Measurements from ENCODE around the gene CNTFR. TPM values are rescaled to one million over a fixed set of nuclear protein-coding genes. Genes with fewer than 3 reads are reported as not detected.

Gene CNTFR
- total RNA-seq, 2 donors from 2014 or later = 2.7 to 13.3 TPM

DNA sequence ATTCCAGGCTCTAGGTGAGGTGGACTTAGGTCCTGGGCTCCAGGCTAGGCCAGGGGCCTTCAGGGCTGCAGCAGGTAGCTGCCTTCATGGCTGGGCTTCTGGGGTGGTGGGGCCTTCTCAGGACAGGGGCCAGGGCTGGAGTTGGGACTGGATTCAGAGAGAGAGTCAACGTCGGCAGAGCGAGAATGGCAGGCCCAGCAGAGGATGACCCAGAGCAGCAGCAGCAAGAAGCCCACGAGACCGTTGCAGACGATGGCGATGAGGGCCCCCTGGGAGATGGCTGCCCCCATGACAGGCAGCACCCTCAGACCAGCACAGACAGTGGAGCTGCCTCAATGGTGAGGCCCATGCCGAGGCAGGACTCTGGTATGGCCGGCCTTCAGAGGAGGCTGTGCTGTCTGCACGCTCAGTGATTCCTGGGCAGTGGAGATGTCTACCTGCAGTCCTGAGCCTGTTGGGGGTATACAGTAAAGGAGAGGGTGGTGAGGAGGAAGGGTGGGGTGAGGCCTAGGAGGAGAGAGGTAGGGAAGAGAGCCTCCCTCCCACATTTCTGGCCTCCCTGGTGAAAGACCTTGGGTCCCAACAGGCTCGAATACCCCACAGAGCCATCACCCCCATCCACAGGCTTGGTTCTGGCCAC is 68.0 kb downstream of the CNTFR start:
- Histone ChIP-seq H3K27me3 (replicated peaks; ENCODE audit: insufficient read depth) (no peaks in the 10 kb centered on the region), H3K4me3 (no peak overlapping the region), H3K9me3 (no peaks in the 10 kb centered on the region), H3K36me3 (no peaks in the 10 kb centered on the region), H3K27ac (no peak overlapping the region), H3K4me1 (replicated peaks) (no peaks in the 10 kb centered on the region)
- intact Hi-C loops (cut with DNase I) = loop anchor here (2.0 kb wide), 1 partner anchor 19 kb away; no protein-coding TSS in a partner anchor
- 98% methylated on average over 11 of the region's 11 CpGs for WGBS
- no peak for DNase-seq (ENCODE audit: low spot score)
- TF ChIP-seq, protein P1, sequence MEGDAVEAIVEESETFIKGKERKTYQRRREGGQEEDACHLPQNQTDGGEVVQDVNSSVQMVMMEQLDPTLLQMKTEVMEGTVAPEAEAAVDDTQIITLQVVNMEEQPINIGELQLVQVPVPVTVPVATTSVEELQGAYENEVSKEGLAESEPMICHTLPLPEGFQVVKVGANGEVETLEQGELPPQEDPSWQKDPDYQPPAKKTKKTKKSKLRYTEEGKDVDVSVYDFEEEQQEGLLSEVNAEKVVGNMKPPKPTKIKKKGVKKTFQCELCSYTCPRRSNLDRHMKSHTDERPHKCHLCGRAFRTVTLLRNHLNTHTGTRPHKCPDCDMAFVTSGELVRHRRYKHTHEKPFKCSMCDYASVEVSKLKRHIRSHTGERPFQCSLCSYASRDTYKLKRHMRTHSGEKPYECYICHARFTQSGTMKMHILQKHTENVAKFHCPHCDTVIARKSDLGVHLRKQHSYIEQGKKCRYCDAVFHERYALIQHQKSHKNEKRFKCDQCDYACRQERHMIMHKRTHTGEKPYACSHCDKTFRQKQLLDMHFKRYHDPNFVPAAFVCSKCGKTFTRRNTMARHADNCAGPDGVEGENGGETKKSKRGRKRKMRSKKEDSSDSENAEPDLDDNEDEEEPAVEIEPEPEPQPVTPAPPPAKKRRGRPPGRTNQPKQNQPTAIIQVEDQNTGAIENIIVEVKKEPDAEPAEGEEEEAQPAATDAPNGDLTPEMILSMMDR (IDR thresholded peaks at IDR 0.05) = no peak
- TF ChIP-seq POLR2A (IDR thresholded peaks at IDR 0.05) (no peak), POLR2AphosphoS5 (IDR thresholded peaks at IDR 0.05) (no peak)

DNA sequence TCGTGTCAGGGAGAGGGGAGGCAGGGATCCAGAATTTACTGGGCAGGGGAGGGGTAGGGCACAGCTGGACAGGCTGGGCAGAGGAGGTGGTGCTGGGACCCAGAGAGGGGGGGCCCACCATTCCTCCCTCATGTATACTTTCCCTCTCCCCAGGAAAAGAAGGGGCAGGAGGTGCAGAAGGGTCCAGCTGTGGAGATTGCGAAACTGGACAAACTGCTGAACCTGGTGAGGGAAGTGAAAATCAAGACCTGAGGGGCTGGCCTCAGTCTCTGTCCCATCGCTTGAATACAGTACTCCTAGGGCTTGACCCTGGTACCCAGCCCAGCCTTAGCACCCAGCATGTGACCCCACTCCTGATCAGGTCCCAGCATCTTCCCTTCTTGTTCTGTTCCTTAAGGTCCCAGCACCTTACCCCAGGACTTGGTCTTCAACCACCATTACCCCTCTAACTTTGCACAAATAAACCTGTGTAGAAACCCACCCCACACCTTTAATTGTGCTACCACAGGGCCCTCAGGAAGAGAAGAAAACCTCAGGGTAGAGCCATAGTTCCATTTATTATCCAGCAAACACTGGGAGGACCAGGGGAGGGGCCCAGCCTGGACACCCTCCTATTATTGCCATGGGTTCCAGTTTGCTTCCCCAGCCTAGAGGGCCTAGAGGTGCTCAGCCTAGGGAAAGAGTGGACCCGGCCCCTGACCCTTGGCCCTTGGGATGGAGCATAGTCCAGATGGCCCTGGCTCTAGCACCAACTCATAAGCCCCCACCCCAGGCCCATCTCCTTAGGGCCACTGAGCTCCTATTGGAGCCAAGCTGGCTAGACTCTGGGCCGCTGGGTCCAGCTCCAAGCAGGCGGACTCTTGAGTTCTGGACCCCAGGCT is 68.8 kb downstream of the CNTFR start:
- intact Hi-C loops (cut with DNase I) = no loop called here
- 91% methylated on average over 6 of the region's 6 CpGs for WGBS
- no peak overlapping the region for H3K27ac ChIP-seq

DNA sequence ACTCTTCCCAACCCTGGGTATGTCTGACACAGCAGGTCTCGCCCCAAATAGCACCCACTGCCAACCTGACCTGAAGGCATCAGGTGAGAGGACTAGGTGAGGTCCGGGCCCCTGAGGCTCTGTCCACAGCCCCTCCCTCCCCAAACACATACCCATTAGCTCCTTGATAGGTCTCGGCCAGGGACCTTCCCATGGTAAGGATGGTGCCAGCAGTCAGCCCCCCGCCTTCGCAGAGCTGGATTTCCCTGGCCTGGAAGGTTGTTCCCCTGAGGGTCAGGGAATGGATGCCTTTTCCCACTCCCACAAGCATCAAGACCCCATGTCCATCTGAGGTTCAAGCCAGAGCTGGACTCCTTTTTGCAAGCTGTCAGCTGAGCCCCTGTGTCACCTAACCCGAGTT is 69.4 kb downstream of the CNTFR start:
- Histone ChIP-seq H3K4me3 (no peak overlapping the region), H3K4me1 (replicated peaks) (no peaks in the 10 kb centered on the region), H3K27me3 (replicated peaks; ENCODE audit: insufficient read depth) (no peaks in the 10 kb centered on the region), H3K9me3 (no peaks in the 10 kb centered on the region), H3K27ac (no peak overlapping the region), H3K36me3 (no peaks in the 10 kb centered on the region)
- 85% methylated on average over 6 of the region's 6 CpGs for WGBS
- TF ChIP-seq POLR2A (IDR thresholded peaks at IDR 0.05) = no peak
- TF ChIP-seq, protein P1 (IDR thresholded peaks at IDR 0.05) = no peak
- no peak for TF ChIP-seq POLR2AphosphoS5 (IDR thresholded peaks at IDR 0.05)
- intact Hi-C loops (cut with DNase I) = no loop called here
- no peak for DNase-seq (ENCODE audit: low spot score)

More for the DNA sequence above, 68.8 kb downstream of the CNTFR start:
- H3K27me3 ChIP-seq (replicated peaks; ENCODE audit: insufficient read depth) = no peaks in the 10 kb centered on the region
- TF ChIP-seq POLR2A (IDR thresholded peaks at IDR 0.05) = no peak
- TF ChIP-seq, protein P1 (IDR thresholded peaks at IDR 0.05) = no peak
- no peaks in the 10 kb centered on the region for H3K4me1 ChIP-seq (replicated peaks)
- no peaks in the 10 kb centered on the region for H3K9me3 ChIP-seq
- no peak for DNase-seq (ENCODE audit: low spot score)
- no peaks in the 10 kb centered on the region for H3K36me3 ChIP-seq
- H3K4me3 ChIP-seq = no peak overlapping the region

- H3K27ac ChIP-seq = no peak overlapping the region
- TF ChIP-seq, protein P1 (IDR thresholded peaks at IDR 0.05) = no peak
- no peak for TF ChIP-seq POLR2A (IDR thresholded peaks at IDR 0.05)
- no peak for TF ChIP-seq POLR2AphosphoS5 (IDR thresholded peaks at IDR 0.05)
- intact Hi-C loops (cut with DNase I) = no loop called here
- no peaks in the 10 kb centered on the region for H3K27me3 ChIP-seq (replicated peaks; ENCODE audit: insufficient read depth)
- 86% methylated on average over 2 of the region's 2 CpGs for WGBS
- H3K4me1 ChIP-seq (replicated peaks) = no peaks in the 10 kb centered on the region
- H3K9me3 ChIP-seq = no peaks in the 10 kb centered on the region
- H3K4me3 ChIP-seq = no peak overlapping the region
- no peaks in the 10 kb centered on the region for H3K36me3 ChIP-seq
- no peak for DNase-seq (ENCODE audit: low spot score)
Measured at GRCh38 chr9:34519321-34520020, 70.1 kb downstream of the CNTFR start.
